HG03575 (cell line): Measurements from ENCODE around the gene PRDM16.

Source experiments
- ATAC-seq: cut with Tn5 transposase; IDR thresholded peaks from one replicate; pipeline ENCODE4 v1.9.1; 2021; ENCODE audit not compliant: unreplicated experiment, insufficient number of reproducible peaks, low FRiP score; ENCODE audit errors: extremely low read depth

PRDM16 gene

GRCh38 chr1:3370856-3371703 is 302.1 kb downstream of the PRDM16 start:
- no peak for ATAC-seq

DNA sequence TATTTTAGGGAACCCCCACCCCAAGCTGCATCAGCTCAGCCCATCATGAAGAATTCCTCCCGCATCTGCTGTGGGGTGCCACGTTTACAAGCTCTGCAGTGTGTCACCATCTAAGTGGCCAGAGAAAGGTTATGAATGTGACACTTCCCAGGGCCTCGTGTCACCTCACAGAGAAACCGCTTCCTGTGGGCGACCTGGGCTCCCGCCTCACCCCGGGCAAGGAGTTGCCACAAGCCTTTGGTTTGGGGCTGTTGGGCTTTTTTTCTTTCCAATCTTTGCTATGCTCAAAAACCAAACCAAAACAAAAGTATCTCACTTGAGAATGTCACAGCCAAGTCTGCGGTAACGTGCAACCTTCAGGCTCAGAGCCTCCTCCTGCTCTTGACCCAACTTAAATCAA is 303.3 kb downstream of the PRDM16 start:
- ATAC-seq: no peak

GRCh38 chr1:3373175-3373574 is 304.2 kb downstream of the PRDM16 start:
- ATAC-seq: no peak

GRCh38 chr1:3373700-3374405 is 304.9 kb downstream of the PRDM16 start:
- ATAC-seq: no peak

GRCh38 chr1:3375245-3375644 is 306.2 kb downstream of the PRDM16 start:
- no peak for ATAC-seq

DNA sequence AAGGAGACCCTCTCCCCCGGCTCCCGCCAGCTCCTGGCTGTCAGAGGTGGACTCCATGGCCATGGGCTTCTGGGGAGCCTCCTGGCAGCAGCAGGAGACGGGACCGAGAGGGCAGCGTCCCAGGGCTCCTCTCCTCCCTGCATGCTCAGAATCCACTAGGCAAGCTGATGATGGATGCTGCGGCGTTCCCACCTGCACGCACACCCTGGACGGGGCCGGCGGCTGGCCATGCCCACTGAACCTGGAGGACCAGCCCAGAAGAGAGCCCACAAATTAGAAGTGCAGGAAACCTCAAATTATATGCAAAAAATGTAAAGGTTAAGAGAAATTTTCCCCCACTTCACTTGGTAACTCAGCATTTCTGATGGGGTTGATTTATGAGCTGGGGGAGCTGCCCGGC is 308.2 kb downstream of the PRDM16 start:
- ATAC-seq: no peak

GRCh38 chr1:3377604-3378279 is 308.7 kb downstream of the PRDM16 start:
- no peak for ATAC-seq

GRCh38 chr1:3378411-3379208 is 309.6 kb downstream of the PRDM16 start:
- no peak for ATAC-seq

- ATAC-seq: no peak
Measured at GRCh38 chr1:3379934-3380333, 310.9 kb downstream of the PRDM16 start.

DNA sequence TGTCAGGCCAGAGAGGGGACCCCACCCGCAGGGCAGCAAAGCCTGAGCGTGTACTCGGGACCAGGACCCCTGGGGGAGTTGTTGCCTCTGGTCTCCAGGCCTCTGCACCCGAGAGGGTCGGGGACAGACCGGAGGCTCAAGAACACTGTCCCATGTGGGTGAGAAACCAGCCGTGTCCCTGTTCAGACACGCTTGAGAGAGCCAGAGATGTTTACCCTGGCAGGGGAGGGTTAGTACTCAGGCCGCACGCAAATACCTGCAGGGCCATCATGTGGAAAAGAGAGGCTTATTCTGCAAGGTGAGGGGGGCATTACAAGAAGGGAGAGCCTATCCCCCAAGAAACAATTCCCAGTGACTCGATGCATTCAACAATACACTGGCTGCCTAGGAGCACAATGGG is 311.5 kb downstream of the PRDM16 start:
- no peak for ATAC-seq

DNA sequence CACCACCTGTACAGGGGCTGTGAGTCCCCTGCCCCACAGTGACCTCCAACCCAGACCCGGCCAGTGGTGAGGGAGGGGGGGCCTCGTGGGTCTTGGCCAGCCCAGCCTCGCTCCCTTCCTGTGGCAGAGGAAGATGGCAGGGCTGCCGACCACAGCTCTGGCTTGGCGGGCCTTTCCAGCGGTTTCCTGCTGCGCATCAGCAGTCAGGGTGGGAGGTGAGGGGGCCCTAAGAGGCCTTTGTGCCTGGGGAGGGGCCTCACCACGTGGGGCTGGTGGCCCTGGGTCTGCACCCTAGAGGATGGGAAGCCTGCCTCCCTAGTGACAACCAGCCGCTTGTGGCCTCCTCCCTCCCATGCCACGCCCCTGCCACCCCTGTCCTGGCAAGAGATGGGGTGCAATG is 312.9 kb downstream of the PRDM16 start:
- no peak for ATAC-seq

- no peak for ATAC-seq
Measured at GRCh38 chr1:3382326-3383057, 313.5 kb downstream of the PRDM16 start.

- no peak for ATAC-seq
Measured at GRCh38 chr1:3383679-3384078, 314.7 kb downstream of the PRDM16 start.

- no peak for ATAC-seq
Measured at GRCh38 chr1:3384407-3384806, 315.4 kb downstream of the PRDM16 start.

DNA sequence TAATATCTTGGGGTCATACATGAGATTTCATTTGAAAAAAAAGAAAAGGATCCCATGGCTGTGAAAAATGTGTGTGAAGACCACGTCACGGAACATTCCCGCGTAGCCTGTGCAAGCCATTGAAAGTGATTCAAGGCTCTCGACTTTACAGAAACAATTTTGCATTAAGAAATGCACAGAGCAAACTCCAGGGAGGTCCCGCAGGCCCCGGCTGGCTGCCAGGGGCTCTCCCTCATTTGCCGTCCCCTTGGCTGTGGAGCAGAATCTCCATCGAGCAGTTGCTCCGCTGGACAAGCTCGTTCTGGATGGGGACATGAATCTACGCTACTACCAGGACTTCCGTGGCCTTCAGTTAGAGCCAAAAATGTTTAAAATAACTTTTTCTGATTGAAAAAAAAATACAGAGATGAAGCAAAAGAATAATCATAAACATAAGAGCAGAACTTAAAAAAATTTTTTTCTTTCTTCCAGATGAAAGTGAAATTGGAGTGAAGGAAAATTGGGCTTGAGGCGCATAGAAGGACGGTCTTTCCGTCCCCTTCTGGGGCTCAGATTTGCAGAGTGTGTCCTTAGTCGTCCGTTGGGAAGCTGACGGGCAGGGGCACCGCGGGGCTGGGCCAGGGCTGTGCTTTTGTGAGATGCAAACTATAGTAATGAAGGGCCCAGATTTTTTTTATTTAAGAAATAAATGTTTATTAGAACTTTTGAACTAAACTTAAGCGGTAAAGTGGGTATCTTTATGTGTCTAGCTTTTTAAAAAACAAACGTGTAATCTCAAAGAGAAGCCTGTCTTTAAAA is 317.4 kb downstream of the PRDM16 start:
- no peak for ATAC-seq

DNA sequence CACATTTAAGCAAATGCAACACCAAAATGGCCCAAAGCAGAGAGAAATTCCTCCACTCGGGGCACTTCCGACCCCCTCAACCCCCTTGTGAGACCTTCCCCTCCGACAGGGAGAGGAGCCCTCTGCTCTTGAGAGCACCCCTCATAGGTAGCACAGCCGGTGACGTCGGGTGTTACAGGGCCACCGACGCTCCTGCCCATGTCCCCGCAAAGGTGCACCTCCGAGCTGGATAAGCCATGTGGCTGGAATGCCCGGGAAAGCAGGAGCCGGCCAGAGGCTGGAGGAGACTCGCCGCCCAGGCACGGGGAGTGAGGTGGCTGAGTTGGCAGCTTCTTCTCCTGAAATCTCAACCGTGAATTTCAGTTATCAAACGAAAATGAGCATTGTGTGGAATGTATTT is 318.4 kb downstream of the PRDM16 start:
- ATAC-seq: no peak

- ATAC-seq: no peak
Measured at GRCh38 chr1:3389093-3389833, 320.3 kb downstream of the PRDM16 start.
